NCI-H2227 (cell line): ENCODE data around the gene HLA-DOB.

Experiments
- DNase-seq: peaks from one replicate; lab custom pipeline; 2025; ENCODE audit not compliant: unreplicated experiment; lab: John Stamatoyannopoulos, UW

HLA-DOB gene

DNA sequence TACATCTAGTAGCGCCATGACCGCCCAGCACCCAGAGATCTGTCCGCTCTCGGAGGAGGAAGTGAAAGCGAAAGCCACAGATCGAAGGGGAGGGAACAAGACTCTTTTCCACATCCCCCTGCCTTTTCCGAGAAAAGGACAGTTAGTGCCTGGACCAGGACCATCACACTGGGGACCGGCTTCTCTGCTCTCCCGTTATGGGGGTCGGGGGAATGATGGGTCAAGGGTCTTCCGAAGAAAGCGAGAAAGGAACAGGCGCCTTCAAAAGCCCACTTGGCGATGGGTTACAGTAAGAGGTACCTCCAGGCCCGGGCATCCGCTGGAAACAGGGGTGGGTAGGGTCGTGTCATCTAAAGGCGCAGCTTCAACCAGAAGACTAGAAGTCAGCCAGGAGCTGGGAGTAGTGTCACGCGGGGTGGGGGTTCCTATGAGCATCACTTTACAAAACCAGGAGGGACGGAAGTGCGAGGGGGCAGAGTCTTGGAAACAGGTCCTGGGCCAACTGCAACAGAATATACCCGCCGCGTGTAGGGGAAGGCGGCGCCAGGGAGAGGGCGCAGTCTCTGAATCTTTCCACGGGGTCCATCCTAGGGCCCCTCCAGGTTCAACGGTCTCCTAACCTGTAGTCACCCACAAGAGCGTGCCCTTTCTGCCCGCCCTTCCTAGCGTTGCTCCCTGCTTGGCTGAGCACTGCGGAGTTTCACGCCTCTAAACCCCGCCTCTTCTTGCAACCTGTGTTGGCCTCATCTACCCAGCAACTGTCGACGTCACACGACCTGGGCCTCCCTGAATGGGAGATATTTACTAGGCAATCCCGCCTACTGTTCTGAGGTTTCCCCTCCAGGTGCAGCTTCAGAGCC lies 27.4 kb upstream of the HLA-DOB start, which contains the start of gene PSMB8:
Gene PSMB8 (minus strand): TSS at position 69 of the 860 bp plus-strand sequence. CDS start 51 bp downstream, at position 18.
- peak; percentile 94 for DNase-seq

DNA sequence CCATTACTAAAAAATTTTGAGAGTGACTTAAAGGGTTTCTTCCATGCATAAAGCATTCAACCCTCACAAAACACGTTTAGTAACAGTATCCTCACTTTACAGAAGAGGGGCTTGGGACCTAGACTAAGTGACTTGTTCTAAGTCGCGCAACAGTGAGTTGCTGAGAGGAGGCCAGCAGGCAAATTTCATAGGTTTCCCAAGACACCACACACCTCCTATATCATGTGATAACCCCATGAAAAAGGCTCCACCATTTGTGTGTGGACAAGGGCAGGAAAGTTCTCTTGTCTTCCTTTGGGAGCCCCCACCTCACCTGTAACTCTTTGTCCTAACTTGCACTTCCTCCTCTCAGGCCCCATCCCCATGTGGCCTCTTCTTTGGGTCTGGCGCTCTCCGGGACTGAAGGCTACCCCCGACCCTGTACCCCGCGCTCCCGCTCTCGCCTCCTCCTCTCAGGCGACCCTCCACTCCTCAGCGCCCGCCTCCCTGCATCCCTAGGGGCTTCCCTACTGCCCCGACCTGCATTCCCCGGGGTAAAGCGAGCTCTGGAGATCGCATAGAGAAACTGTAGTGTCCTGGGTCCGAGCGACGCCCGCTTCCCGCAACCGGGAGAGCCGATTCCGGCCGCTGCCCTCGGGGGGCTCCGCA lies 26.7 kb upstream of the HLA-DOB start:
- peak; percentile 12 for DNase-seq

DNA sequence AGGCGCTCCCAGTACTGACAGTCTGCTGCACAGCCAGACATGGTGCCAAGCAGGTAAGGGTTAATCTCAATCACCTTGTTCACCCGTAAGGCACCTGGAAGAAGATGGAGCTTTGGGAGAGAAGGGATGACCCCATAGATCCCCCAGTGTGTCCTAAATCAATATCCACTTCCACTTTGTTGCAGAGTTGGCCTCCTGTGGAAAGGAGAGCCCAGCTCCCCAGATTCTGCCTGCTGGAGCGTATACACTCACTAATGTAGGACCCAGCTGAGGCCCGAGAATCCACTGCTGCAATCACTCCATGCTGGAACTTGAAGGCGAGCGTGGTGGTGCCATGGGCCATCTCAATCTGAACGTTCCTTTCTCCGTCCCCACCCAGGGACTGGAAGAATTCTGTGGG lies 25.9 kb upstream of the HLA-DOB start:
- no peak for DNase-seq

DNA sequence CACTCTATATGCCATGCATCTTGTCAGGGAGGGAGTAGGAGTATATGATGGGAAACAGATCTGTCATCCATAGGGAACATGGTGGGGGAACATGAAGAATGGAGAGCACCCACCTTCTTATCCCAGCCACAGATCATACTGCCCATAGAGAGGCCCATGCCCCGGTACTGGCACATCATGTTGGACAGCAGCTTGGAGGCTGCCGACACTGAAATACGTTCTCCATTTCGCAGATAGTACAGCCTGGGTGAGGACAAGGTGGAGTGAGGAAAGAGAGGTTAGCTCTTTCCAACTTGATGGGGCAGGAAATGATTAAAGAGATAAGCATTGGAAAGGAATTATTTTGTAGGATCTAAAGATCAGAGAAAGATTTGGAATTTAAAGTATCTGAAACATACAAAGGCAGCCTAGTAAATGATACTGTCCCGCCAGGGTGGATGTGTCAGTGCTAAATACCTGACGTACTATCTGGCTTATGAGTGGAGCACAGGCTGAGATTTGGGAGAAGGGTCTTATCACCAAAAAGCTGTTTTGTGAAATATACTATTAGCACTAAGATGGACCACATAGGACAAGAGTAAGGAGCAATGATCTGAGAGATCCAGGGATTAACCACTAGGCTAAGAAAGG lies 25.3 kb upstream of the HLA-DOB start:
- DNase-seq, result no peak

DNA sequence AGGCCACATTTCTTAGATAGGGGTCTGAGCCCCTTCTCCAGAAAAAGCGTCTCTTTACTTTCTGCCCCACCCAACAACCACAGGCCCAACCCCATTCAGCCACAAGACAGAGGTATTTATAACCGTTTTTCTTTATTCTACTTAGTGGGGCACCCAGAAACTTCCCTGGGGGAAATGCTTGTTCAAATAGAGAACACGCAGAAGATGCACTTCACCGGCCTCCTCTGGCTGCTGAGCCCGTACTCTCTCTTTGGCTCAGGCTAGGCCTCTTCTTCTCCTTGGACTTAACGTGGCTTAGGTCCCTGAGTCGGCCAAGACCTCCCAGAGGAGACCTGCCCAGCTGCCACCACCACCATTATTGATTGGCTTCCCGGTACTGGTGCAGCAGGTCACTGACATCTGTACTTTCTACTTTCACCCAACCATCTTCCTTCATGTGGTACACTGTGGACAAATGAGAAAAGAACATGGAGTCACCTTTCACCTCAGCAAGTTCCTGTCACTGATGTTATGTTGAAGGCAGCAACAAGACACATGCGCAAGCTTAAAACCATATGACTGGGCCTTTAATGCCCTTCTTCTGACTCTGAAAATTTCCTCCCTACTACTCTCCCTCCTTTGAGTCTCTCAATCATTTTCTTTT lies 23.9 kb upstream of the HLA-DOB start:
- no peak for DNase-seq

DNA sequence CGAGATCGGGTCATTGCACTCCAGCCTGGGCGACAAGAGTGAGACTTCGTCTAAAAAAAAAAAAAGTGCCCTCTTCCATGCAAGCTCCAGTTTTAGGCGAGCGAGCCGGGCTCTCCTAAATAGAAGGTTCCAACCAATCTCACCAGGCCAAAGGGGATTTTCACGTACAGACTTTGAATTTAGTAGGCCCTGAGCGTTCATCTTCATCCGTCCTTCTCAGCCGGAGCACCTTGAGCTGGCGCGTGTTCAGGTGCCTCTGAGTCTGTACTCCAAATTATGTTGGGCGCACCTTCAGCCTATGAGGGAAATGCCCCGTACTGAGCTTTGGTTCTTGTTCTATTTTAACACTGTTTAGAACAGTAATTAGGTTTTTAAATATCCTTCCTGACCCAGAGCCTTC lies 22.6 kb upstream of the HLA-DOB start:
- DNase-seq, result no peak

DNA sequence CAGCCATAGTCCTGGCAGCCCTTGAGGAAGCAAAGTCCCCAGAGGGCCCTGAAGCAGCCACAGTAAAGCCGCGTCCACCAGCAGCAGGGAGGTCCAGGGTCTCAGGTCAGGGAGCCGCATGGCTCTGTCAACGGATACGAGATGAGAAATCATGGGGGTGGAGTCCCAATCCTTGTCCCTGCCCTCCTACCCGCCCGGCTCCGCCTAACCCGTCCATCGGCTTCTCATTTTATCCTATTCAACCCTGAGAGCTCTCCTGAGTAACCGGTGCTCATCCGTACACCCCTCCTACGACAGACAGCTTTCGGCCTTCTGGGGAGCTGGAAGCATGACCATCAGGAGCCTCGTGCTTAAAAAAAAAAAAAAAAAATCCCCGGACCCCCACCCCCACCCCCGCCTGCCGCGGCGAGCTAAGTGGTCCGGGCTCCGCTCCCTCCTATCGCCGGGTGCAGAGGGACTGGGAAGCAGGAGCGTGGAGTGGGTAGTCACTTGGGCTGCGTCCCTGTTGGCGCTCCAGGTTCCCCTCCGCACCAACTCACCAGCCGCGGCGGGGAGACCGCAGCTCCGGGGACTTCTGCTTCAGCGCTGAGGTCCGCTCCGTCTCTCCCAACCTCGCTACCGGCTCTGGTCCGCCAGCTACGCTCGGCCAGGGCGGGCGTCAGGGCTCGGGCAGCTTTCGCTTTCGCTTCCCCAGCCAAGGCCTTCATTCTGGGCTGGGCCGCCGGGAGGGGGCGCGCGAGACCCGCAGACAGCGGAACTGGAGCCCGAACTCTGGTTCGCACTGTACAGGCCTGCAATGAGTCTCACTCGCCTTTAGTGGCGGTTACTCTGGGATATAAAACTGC lies 21.5 kb upstream of the HLA-DOB start, which contains the start of gene TAP2:
Gene TAP2 (minus strand): TSS at position 626 of the 845 bp plus-strand sequence. CDS start 506 bp downstream, at position 120.
- peak; percentile 95 for DNase-seq

DNA sequence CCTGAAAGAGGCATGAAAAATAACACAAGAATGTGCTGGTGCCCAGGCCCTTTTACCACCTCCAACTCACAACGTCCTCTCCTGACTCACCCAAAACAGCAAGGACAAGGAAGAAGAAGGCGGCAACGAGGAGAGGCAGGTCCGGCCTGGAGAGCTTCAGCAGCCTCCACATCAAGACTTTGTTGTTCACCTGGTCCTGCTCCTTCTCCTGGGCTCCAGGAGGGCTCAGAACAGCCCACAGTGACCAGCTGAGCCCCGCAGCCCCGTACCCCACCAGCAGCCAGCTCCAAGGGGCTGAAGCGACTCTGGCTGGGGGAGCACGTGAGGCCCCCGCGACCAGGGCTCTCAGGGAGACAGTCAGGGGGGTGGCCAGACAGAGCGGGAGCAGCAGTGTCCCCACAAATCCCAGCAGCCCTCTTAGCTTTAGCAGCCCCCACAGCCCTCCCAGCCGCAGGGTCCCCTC lies 20.9 kb upstream of the HLA-DOB start:
- DNase-seq, result no peak

DNA sequence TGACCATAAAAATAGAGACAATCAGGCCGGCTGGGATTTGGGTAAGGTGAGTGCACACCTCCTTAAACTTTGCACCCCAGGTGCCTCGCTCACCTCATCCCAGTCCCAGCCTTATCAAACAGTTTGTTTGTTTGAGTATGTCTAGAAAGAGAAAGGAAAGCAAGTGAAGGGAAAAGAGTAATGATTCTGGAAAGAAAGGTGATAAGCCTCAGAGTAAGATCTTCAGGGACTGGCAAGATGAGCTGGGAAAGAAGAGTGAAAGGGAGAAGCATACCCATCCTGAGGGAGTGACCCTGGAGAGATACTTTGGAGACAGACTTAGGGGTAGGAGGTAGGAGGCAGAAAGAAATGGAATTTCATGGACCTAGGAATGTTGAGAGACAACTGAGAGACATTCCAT lies 20.1 kb upstream of the HLA-DOB start:
- no peak for DNase-seq

DNA sequence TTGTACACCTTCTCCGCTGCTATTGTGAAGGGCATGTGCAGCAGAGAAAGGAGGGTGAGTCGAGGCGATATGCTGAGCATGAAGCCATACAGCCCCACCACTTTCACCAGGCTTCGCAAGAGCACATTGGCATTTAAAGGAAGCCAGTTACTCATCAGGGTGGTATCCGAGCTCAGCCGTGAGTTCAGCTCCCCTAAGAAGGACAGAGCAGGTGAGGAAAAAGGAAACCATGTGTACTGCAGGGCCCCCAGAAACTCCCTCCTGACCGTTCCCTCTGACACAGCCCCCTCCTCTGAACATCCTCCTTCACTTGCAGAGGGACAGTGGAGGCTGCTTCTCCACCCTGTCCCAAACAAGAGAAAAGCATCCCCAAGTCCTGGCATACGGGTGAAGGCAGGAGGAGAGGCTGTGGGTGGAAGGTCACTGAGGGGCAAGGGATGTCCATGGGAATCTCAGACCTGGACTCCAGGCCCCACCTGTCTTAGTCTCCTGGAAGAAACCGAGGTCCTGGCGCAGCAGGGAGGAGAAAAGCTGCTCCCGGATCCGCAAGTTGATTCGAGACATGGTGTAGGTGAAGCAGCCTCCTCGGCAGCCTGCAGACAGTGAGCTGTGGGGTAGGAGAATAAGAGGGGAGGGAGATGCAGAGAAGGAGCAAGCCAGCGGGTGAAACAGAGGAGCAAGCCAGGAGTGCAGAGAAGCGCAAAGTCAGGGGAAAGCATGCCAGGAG lies 18.5 kb upstream of the HLA-DOB start:
- DNase-seq, result no peak

DNA sequence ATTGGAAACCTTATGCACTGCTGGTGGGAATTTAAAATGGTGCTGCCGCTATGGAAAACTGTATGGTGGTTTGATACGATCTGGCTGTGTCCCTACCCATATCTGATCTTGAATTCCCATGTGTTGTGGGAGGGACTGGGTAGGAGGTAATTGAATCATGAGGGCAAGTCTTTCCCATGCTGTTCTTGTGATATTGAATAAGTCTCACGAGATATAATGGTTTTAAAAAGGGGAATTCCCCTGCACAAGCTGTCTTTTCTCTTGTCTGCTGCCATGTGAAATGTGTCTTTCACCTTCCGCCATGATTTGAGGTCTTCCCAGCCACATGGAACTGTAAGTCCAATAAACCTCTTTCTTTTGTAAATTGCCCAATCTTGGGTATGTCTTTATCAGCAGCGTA lies 16.9 kb upstream of the HLA-DOB start:
- no peak for DNase-seq

DNA sequence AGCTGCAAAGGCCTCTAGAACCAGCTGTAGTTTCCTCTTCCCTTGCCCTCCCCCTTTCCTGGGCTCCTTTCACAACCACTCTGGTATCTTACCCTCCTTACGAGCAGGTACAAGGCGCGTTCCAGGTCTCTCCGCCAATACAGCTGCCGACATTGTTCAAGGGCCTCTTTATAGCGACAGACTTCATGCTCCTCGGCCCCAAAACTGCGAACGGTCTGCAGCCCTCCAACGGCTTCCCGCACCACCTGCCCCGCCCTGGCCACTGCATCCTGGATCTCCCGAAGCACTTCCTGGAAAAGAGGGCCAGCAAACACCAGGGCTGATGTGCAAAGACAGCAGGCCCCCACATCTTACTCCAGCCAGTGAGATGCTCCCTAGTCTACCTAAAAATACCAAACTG lies 15.7 kb upstream of the HLA-DOB start:
- DNase-seq, result no peak

DNA sequence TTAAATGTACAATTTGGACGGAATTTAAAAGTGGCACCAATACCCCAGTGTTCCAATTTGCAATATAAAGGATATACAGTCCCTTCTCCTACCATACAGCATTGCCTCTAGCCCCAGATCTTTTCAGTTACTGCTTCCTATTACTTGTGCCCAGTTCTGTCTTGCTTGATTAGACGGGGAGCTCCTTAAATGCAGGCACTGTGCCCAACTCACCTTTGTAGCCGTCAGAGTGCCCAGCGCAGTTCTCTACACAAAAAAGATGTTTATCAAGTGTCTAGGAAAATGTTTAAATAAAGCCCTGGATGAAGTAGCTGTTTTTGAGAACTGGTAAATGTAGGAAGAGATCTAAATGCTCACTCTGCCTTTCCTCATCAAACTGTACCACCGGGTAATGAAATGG lies 14.1 kb upstream of the HLA-DOB start:
- no peak for DNase-seq

DNA sequence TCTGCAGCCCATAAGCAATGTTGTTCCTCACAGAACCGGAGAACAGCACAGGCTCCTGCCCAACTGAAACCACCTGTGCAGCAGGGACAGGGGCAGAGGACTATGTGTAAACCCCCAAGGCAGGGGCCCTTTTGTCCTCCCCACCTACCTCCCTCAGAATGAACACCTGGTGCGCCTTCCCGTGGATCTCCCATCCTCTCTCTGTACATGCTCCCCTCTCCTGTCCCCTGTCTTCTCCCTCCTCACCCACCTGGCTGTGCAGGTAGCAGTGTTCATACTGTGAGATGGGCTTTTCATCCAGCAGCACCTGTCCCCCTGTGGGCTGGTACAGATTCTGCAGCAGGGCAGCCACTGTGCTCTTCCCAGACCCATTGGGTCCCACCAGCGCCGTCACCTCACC lies 13.2 kb upstream of the HLA-DOB start:
- DNase-seq, result no peak

DNA sequence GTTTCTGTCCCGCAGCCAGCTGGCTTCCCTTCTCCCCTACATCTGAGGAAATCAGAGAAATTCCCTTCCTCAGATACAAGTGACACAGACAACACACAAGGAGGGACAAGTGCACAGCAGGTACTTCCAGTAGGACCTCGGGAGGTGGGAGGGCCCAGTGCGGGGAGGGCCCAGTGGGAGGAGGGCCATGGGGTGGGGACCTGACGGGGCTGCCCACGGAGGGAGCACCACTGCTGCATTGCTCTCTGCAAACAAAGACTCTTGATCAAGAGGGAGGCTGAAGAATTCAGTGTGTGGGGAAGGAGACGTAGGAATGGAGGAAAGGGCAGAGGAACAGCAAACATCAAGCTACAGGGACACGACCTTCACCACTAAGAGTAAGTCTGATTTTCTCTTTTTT lies 12.7 kb upstream of the HLA-DOB start:
- DNase-seq, result no peak

DNA sequence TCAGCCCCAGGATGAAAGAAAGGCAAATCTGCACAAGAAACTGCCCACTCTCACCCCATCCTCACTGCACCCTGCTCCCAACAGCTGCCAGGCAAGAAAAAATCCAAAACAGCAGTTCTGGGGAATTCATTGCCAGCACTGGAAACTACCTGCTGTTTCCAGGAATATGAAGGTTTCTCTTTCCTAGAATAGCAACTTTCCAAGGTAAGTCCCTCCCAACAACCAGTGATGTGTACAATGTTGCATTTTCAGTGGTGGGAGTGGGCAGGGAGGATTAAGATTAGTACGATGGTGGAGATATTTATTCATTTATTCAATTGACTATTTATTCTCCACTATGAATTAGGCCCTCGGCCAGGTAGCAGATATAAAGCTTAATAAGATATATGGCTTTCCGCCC lies 10.2 kb upstream of the HLA-DOB start:
- DNase-seq, result no peak

DNA sequence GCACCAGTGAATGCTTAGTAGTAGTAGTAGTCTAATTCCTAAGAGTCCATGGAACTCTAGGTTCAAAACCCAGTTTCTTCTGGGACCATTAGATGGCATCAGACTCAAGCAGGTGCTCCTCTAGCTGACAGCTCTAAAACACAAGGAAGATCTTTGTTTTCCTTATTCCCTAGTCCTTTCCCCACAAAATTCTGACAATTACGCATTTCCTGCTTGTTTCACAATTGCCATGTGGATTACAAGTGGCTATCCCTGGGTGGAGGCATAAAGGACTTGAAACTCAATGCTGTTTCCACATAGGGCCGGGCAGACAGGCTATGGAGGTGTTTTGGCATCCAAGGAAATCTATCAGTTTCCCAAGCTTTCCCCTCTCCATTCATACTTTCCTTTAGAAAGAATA lies 9.2 kb upstream of the HLA-DOB start:
- peak; percentile 27 for DNase-seq

DNA sequence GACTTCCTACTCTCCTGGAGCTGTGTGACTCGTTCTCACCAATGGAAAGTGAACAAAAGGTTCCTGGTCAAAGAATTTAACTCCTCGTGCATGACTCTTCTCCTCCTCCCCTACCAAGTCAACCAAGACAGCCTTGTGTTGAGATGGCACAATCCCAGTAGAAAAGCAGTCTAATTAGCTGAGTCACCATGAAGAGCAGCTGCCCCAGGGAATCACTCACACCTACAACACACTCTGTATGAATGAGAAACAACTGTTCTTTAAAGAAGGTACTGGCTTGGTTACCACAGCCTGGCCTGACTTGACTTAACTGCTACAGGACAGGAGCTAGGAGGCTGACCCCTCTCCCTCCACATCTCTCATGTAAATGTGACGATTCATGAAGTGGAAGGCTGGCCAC lies 2.9 kb upstream of the HLA-DOB start:
- no peak for DNase-seq

DNA sequence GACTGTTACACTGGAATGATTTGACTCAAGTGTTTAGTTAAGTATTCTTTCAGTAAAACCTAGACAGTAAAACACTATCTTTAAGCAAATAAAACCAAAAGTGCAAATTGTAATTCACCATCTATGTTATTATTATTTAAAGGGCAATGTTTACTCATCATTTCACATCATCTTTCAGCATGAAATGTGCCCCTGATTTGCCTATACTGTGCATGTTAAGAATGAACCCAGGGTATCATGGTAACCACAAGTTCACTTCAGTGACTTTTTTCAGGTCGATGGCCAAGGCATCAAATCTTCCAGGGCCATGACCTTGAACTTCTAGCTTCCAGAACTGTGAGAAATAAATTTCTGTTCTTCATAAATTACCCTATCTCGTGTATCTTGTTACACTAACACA lies 2.1 kb upstream of the HLA-DOB start:
- DNase-seq, result no peak

DNA sequence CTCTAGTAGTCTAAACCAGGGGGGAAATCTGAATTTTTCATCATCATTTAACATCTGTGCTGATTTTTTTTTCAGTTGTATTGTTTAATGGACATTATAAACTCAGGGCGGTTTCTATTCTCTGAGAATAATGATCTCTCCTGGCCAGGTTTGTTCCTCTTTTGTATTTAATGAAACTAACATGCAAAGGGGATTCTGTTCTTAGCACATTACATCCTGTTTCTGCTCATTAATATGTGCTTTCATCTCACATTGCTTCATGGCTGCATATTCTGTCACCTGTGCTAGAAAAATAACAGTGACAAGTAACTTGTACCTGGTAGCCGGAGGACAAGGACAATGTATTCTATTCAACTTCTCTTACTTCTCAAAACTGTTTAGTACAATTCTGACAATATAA lies 806 bp downstream of the HLA-DOB start:
- no peak for DNase-seq
